Kidney (tissue), 14 donors: ENCODE data around the gene PIRT. TPM values are rescaled to one million over a fixed set of nuclear protein-coding genes. Genes with fewer than 3 reads are reported as not detected.
A peak's percentile ranks its signal among the peaks of the same experiment; 100 is the strongest.

Experiments used
- DNase-seq, 5 donors: peaks; one replicate each; pipeline ENCODE4 v3.0.0-alpha.2; 2013 to 2020
- FAIRE-seq: peaks from 2 replicates; lab custom pipeline; 2012; peaks lifted over from hg19 to GRCh38; lab: Jason Lieb, UNC
- H3K27ac ChIP-seq, 2 donors: one replicate each; pipeline ENCODE4 v1.7.0; 2013; ENCODE audit warnings: low read depth in 2 of 2, low read length in 2 of 2, inconsistent platforms in 1 of 2
- H3K27me3 ChIP-seq: one replicate; pipeline ENCODE4 v1.7.1; 2013; ENCODE audit warnings: low read length, inconsistent platforms; ENCODE audit not compliant: control insufficient read depth, insufficient read depth
- H3K36me3 ChIP-seq, 3 donors: one replicate each; pipeline versions ENCODE4 v1.7.0 to v1.7.1; 2013; ENCODE audit warnings: low read length in 3 of 3, control low read depth in 1 of 3, inconsistent platforms in 1 of 3; ENCODE audit not compliant: insufficient read depth in 3 of 3, control insufficient read depth in 2 of 3
- H3K4me1 ChIP-seq, 3 donors: one replicate each; pipeline versions ENCODE4 v1.7.0 to v1.7.1; 2013; ENCODE audit warnings: low read length in 3 of 3, inconsistent platforms in 1 of 3, low read depth in 1 of 3; ENCODE audit not compliant: control insufficient read depth in 2 of 3, insufficient read depth in 2 of 3
- H3K4me3 ChIP-seq, 3 donors: one replicate each; pipeline versions ENCODE4 v1.7.0 to v1.8.1; 2013; ENCODE audit warnings: low read length in 3 of 3, control low read depth in 1 of 3, inconsistent platforms in 1 of 3
- H3K9ac ChIP-seq, 3 donors: one replicate each; pipeline versions ENCODE4 v1.7.0 to v1.7.1; 2013; ENCODE audit warnings: low read length in 3 of 3, control low read depth in 1 of 3, inconsistent platforms in 1 of 3
- H3K9me3 ChIP-seq, 3 donors: one replicate each; pipeline versions ENCODE4 v1.7.0 to v1.7.1; 2013; ENCODE audit warnings: low read length in 3 of 3, control low read depth in 1 of 3, inconsistent platforms in 1 of 3; ENCODE audit not compliant: control insufficient read depth in 2 of 3, insufficient read depth in 1 of 3
- intact Hi-C: fragments of 100-400 bp; cut with DNase I; formaldehyde crosslinking; loops from one replicate; pipeline ENCODE4 v1.11.1; 2022
- polyA plus RNA-seq: library from polyadenylated mRNA; stranded (reverse); fragments of 350-450 nt; fragmentation: Illumina TruSeq; extraction: RNeasy Lipid Tissue Mini Kit (QIAGEN cat#74804); gene quantifications from one replicate; pipeline ENCODE4 v1.2.3, GENCODE V29; 2014; ENCODE audit warnings: low read depth, low replicate concordance; ENCODE audit not compliant: insufficient read depth
- total RNA-seq: library from RNA; stranded (reverse); fragmentation: NEBNext Ultra II Directional; extraction: Animal tissue kit (Norgen Biotek cat#: 25700); gene quantifications from one replicate; pipeline ENCODE4 v1.2.1, GENCODE V29; 2021
- TF ChIP-seq, protein P1 (sequence below): IDR thresholded peaks from 3 replicates; pipeline ENCODE4 v1.5.1; 2012; ENCODE audit warnings: mild to moderate bottlenecking, moderate library complexity, borderline replicate concordance; ENCODE audit not compliant: insufficient read depth; ENCODE audit errors: extremely low read depth
- donor health status: control.
- donor health status: control.
- donor health status: control.
- donor health status: control.
- donor health status: control.
- donor health status: DM: yes; HTN: yes; CAD: no.
- donor health status: Normal renal cell carcinoma (clear cell type).

PIRT gene
- total and polyA plus RNA-seq, 2 donors from 2014 or later: not detected

- TF ChIP-seq, protein P1, sequence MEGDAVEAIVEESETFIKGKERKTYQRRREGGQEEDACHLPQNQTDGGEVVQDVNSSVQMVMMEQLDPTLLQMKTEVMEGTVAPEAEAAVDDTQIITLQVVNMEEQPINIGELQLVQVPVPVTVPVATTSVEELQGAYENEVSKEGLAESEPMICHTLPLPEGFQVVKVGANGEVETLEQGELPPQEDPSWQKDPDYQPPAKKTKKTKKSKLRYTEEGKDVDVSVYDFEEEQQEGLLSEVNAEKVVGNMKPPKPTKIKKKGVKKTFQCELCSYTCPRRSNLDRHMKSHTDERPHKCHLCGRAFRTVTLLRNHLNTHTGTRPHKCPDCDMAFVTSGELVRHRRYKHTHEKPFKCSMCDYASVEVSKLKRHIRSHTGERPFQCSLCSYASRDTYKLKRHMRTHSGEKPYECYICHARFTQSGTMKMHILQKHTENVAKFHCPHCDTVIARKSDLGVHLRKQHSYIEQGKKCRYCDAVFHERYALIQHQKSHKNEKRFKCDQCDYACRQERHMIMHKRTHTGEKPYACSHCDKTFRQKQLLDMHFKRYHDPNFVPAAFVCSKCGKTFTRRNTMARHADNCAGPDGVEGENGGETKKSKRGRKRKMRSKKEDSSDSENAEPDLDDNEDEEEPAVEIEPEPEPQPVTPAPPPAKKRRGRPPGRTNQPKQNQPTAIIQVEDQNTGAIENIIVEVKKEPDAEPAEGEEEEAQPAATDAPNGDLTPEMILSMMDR: no peak
- Histone ChIP-seq H3K36me3 (no peaks in the 10 kb centered on the region), H3K27me3 (no peaks in the 10 kb centered on the region), H3K4me3 (no peak overlapping the region), H3K9ac (no peak overlapping the region), H3K9me3 (no peaks in the 10 kb centered on the region), H3K4me1 (no peaks in the 10 kb centered on the region), H3K27ac (no peak overlapping the region)
- DNase-seq (no peak), FAIRE-seq (no peak)
- intact Hi-C loops: no loop called here
Measured at GRCh38 chr17:10821054-10821453, 16.8 kb downstream of the PIRT start.

DNA sequence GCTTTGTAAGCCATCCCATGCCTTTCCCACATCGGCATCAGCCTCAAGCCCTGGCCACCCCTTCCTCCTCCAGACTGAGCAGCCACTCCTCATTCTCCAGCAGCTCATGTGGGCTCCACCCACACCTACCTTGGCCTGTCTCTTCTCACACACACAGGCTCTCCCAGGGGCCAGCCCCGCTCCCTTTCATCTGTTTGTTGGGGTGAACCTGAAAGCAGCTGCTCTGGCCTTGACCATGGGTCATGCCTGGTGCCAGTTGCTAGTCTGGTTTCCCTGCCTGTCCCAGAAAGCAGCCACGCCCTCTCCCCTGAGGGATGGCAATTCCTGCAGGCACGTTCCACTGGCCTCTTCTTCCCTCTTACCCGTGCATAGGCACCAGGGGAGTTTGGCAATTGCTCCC lies 22.6 kb downstream of the PIRT start:
- Histone ChIP-seq H3K9me3 (no peaks in the 10 kb centered on the region), H3K4me3 (no peak overlapping the region), H3K27me3 (no peaks in the 10 kb centered on the region), H3K27ac (no peak overlapping the region), H3K4me1 (peaks cover 0 to 2% (median 0%) of the 10 kb centered on the region in 3 donors), H3K36me3 (no peaks in the 10 kb centered on the region), H3K9ac (no peak overlapping the region)
- no peak for DNase-seq
- intact Hi-C loops: no loop called here
- TF ChIP-seq, protein P1: no peak
- FAIRE-seq: no peak

DNA sequence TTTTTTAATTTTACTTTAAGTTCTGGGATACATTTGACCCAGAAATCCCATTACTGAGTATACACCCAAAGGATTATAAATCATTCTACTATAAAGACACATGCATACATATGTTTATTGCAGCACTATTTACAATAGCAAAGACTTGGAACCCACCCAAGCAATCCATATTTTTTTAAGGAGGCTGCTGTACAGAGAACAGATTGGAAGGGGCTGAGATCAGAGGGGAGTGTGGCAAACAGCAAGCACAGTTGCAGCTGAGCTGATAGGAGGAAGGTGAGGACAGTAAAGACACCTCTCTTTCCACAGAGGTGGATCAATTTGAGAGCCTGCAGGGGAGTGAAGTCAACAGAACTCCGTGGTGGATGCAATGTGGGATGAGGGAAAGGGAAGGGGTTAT lies 23.8 kb downstream of the PIRT start:
- FAIRE-seq: no peak
- no peaks in the 10 kb centered on the region for H3K9me3 ChIP-seq
- H3K4me1 ChIP-seq: peaks cover 0 to 2% (median 0%) of the 10 kb centered on the region in 3 donors
- intact Hi-C loops: no loop called here
- DNase-seq: peak in 2 of 5 donors; percentile 22 to 53
- H3K4me3 ChIP-seq: no peak overlapping the region
- H3K36me3 ChIP-seq: no peaks in the 10 kb centered on the region
- no peak overlapping the region for H3K27ac ChIP-seq
- TF ChIP-seq, protein P1: no peak
- H3K9ac ChIP-seq: no peak overlapping the region
- no peaks in the 10 kb centered on the region for H3K27me3 ChIP-seq

GRCh38 chr17:10812674-10813073 lies 25.2 kb downstream of the PIRT start:
- FAIRE-seq (no peak), DNase-seq (no peak)

More at GRCh38 chr17:10812674-10813073, 25.2 kb downstream of the PIRT start:
- TF ChIP-seq, protein P1: no peak
- no peaks in the 10 kb centered on the region for H3K27me3 ChIP-seq
- H3K9ac ChIP-seq: no peak overlapping the region
- peaks cover 0 to 2% (median 0%) of the 10 kb centered on the region in 3 donors for H3K4me1 ChIP-seq
- no peaks in the 10 kb centered on the region for H3K36me3 ChIP-seq
- no peaks in the 10 kb centered on the region for H3K9me3 ChIP-seq
- H3K4me3 ChIP-seq: no peak overlapping the region
- H3K27ac ChIP-seq: no peak overlapping the region
- intact Hi-C loops: no loop called here
